Measurements from ENCODE around the gene RASGRF1. TPM values are rescaled to one million over a fixed set of nuclear protein-coding genes. Genes with fewer than 3 reads are reported as not detected.

The RASGRF1 gene
- total RNA-seq, 1 experiment from 2014 or later: not detected

- no peak overlapping the region for H3K27ac ChIP-seq (ENCODE audit: low read length)
- no peaks in the 10 kb centered on the region for H4K20me1 ChIP-seq (ENCODE audit: low read length)
- H3K9ac ChIP-seq (ENCODE audit: low read length): no peak overlapping the region
- no peaks in the 10 kb centered on the region for H3F3A ChIP-seq (ENCODE audit: low read length, unreplicated experiment)
- no peak for TF ChIP-seq EZH2phosphoT487 (IDR thresholded peaks at IDR 0.05; ENCODE audit: borderline replicate concordance, low read length)
- no peak for TF ChIP-seq EZH2 (IDR thresholded peaks at IDR 0.05; ENCODE audit: low read length, unreplicated experiment)
- TF ChIP-seq, protein P1, sequence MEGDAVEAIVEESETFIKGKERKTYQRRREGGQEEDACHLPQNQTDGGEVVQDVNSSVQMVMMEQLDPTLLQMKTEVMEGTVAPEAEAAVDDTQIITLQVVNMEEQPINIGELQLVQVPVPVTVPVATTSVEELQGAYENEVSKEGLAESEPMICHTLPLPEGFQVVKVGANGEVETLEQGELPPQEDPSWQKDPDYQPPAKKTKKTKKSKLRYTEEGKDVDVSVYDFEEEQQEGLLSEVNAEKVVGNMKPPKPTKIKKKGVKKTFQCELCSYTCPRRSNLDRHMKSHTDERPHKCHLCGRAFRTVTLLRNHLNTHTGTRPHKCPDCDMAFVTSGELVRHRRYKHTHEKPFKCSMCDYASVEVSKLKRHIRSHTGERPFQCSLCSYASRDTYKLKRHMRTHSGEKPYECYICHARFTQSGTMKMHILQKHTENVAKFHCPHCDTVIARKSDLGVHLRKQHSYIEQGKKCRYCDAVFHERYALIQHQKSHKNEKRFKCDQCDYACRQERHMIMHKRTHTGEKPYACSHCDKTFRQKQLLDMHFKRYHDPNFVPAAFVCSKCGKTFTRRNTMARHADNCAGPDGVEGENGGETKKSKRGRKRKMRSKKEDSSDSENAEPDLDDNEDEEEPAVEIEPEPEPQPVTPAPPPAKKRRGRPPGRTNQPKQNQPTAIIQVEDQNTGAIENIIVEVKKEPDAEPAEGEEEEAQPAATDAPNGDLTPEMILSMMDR (conservative IDR thresholded peaks at IDR 0.05; ENCODE audit: low read depth, low read length): no peak
- CTCF ChIA-PET: no interaction called here
- no peaks in the 10 kb centered on the region for H3K9me2 ChIP-seq (replicated peaks; ENCODE audit: low read length)
- no TSS peak for BruUV-seq (replicated peaks)
- no peaks in the 10 kb centered on the region for H3K79me2 ChIP-seq (ENCODE audit: low read length)
- H3K4me2 ChIP-seq (ENCODE audit: low read length): no peak overlapping the region
- no peaks in the 10 kb centered on the region for H3K9me3 ChIP-seq (ENCODE audit: low read length)
- H3K4me1 ChIP-seq (ENCODE audit: insufficient read depth, low read length): peaks cover 14% of the 10 kb centered on the region
- H3K4me3 ChIP-seq (ENCODE audit: low read length): no peak overlapping the region
- no peaks in the 10 kb centered on the region; the same call in 1 of the 2 replicates for H3K36me3 ChIP-seq (ENCODE audit: low read depth, low read length)
- DNase-seq: no peak
- intact Hi-C loops (cut with micrococcal nuclease): no loop called here
- POLR2A ChIA-PET (ENCODE audit: unreplicated experiment): no interaction called here
- no peak for ATAC-seq
- no peak overlapping the region for H2AFZ ChIP-seq (ENCODE audit: low read length)
- no peaks in the 10 kb centered on the region for H3K27me3 ChIP-seq (ENCODE audit: low read length)
Measured at GRCh38 chr15:78925956-78926743, 164.4 kb downstream of the RASGRF1 start.

DNA sequence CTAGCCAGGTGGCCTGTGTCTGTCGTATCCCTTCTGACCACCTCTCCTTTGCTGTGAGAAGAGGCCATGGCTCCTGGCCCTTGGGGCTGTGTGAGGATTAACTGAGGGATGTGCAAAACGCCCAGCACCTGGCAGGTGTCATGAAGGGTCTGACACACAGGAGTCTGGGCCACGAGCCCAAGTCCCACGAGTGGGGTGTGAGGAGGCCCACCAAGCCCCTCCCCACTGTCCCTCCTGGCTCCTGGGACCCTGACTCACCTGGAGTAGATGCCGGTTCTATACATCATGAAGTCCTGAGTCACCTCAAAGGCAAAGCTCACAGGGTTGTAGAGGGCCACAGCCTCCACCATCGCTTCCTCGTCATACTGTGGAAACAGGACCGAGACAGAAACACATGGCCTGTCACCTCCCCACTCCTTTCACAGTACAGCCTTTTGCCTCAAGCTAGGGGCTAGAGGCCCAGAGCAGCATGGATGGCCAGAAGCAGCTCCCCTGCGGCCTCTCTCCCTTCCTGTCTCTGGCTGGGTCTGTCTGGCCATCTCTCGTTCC, 165.4 kb downstream of the RASGRF1 start:
- DNase-seq (no peak), ATAC-seq (no peak)
- no peaks in the 10 kb centered on the region for H4K20me1 ChIP-seq (ENCODE audit: low read length)
- H2AFZ ChIP-seq (ENCODE audit: low read length): no peak overlapping the region
- H3K4me2 ChIP-seq (ENCODE audit: low read length): no peak overlapping the region
- H3K4me1 ChIP-seq (ENCODE audit: insufficient read depth, low read length): peaks cover 8% of the 10 kb centered on the region
- TF ChIP-seq, protein P1 (conservative IDR thresholded peaks at IDR 0.05; ENCODE audit: low read depth, low read length): no peak
- no peak for TF ChIP-seq EZH2phosphoT487 (IDR thresholded peaks at IDR 0.05; ENCODE audit: borderline replicate concordance, low read length)
- TF ChIP-seq EZH2 (IDR thresholded peaks at IDR 0.05; ENCODE audit: low read length, unreplicated experiment): no peak
- ChIA-PET CTCF (no interaction called here), POLR2A (ENCODE audit: unreplicated experiment) (no interaction called here)
- BruUV-seq (replicated peaks): no TSS peak
- H3K9me3 ChIP-seq (ENCODE audit: low read length): no peaks in the 10 kb centered on the region
- H3K79me2 ChIP-seq (ENCODE audit: low read length): no peaks in the 10 kb centered on the region
- no peaks in the 10 kb centered on the region for H3F3A ChIP-seq (ENCODE audit: low read length, unreplicated experiment)
- H3K9me2 ChIP-seq (replicated peaks; ENCODE audit: low read length): no peaks in the 10 kb centered on the region
- intact Hi-C loops (cut with micrococcal nuclease): no loop called here
- no peaks in the 10 kb centered on the region; the same call in 1 of the 2 replicates for H3K36me3 ChIP-seq (ENCODE audit: low read depth, low read length)
- no peak overlapping the region for H3K27ac ChIP-seq (ENCODE audit: low read length)
- no peaks in the 10 kb centered on the region for H3K27me3 ChIP-seq (ENCODE audit: low read length)
- no peak overlapping the region for H3K4me3 ChIP-seq (ENCODE audit: low read length)
- no peak overlapping the region for H3K9ac ChIP-seq (ENCODE audit: low read length)
